Trophoblast cell (in vitro differentiated cells and primary cell): Measurements from ENCODE around the gene FBXO39.

Source experiments
- DNase-seq, 2 donors: peaks; one replicate each; pipeline ENCODE4 v3.0.0-alpha.2; 2016
- H2AFZ ChIP-seq: 2 replicates; pipeline ENCODE4 v1.6.1; 2013; ENCODE audit warnings: low read length, moderate library complexity, mild to moderate bottlenecking; ENCODE audit not compliant: insufficient read depth, poor library complexity
- H2AK5ac ChIP-seq: 2 replicates; pipeline ENCODE4 v1.6.1; 2013; ENCODE audit warnings: mild to moderate bottlenecking, low read length
- H2BK120ac ChIP-seq: 2 replicates; pipeline ENCODE4 v1.6.1; 2013; ENCODE audit warnings: low read length, mild to moderate bottlenecking, moderate library complexity; ENCODE audit not compliant: insufficient read depth, poor library complexity
- H2BK12ac ChIP-seq: 2 replicates; pipeline ENCODE4 v1.6.1; 2013; ENCODE audit warnings: mild to moderate bottlenecking, low read length, moderate library complexity
- H2BK5ac ChIP-seq: 2 replicates; pipeline ENCODE4 v1.6.1; 2013; ENCODE audit warnings: low read length, low read depth, moderate library complexity, mild to moderate bottlenecking; ENCODE audit not compliant: poor library complexity
- H3K14ac ChIP-seq: 2 replicates; pipeline ENCODE4 v1.6.1; 2013; ENCODE audit warnings: mild to moderate bottlenecking, low read length
- H3K18ac ChIP-seq: 2 replicates; pipeline ENCODE4 v1.6.1; 2013; ENCODE audit warnings: mild to moderate bottlenecking, low read length
- H3K23ac ChIP-seq: 2 replicates; pipeline ENCODE4 v1.6.1; 2013; ENCODE audit warnings: low read length
- H3K27ac ChIP-seq: 2 replicates; pipeline ENCODE4 v1.5.1; 2013; ENCODE audit warnings: low read depth, mild to moderate bottlenecking, inconsistent platforms, low read length, moderate library complexity
- H3K27me3 ChIP-seq: 2 replicates; pipeline ENCODE4 v1.6.1; 2013; ENCODE audit warnings: inconsistent platforms, mild to moderate bottlenecking, low read length, moderate library complexity; ENCODE audit not compliant: insufficient read depth
- H3K36me3 ChIP-seq, 2 experiments: 1 replicate in 1 of 2; 2 replicates in 1 of 2; pipeline ENCODE4 v1.6.1; 2013; ENCODE audit warnings: low read length in 2 of 2, mild to moderate bottlenecking in 2 of 2, moderate library complexity in 1 of 2; ENCODE audit not compliant: insufficient read depth in 2 of 2, control insufficient read depth in 1 of 2
- H3K4ac ChIP-seq: 2 replicates; pipeline ENCODE4 v1.6.1; 2013; ENCODE audit warnings: low read depth, mild to moderate bottlenecking, low read length, moderate library complexity
- H3K4me1 ChIP-seq, 2 experiments: 1 replicate in 1 of 2; 2 replicates in 1 of 2; pipeline ENCODE4 v1.6.1; 2013; ENCODE audit warnings: low read length in 2 of 2, mild to moderate bottlenecking in 2 of 2, moderate library complexity in 1 of 2; ENCODE audit not compliant: insufficient read depth in 2 of 2, control insufficient read depth in 1 of 2
- H3K4me2 ChIP-seq: 2 replicates; pipeline ENCODE4 v1.6.1; 2013; ENCODE audit warnings: inconsistent platforms, mild to moderate bottlenecking, low read length, moderate library complexity
- H3K4me3 ChIP-seq: 2 replicates; pipeline ENCODE4 v1.5.1; 2013; ENCODE audit warnings: mild to moderate bottlenecking, low read depth, low read length, inconsistent platforms
- H3K79me1 ChIP-seq: one replicate; pipeline ENCODE4 v1.6.1; 2013; ENCODE audit warnings: low read length
- H3K79me2 ChIP-seq: 2 replicates; pipeline ENCODE4 v1.6.1; 2013; ENCODE audit warnings: low read length, mild to moderate bottlenecking; ENCODE audit not compliant: control insufficient read depth, insufficient read depth, poor library complexity
- H3K9ac ChIP-seq: 2 replicates; pipeline ENCODE4 v1.6.1; 2013; ENCODE audit warnings: mild to moderate bottlenecking, low read length
- H3K9me3 ChIP-seq: 2 replicates; pipeline ENCODE4 v1.6.1; 2013; ENCODE audit warnings: low read depth, mild to moderate bottlenecking, control low read depth, inconsistent platforms, low read length; ENCODE audit not compliant: insufficient read depth
- H4K12ac ChIP-seq: 2 replicates; pipeline ENCODE4 v1.6.1; 2013; ENCODE audit warnings: low read depth, mild to moderate bottlenecking, low read length, moderate library complexity
- H4K8ac ChIP-seq: 2 replicates; pipeline ENCODE4 v1.6.1; 2013; ENCODE audit warnings: low read depth, mild to moderate bottlenecking, low read length, moderate library complexity
- H4K91ac ChIP-seq: one replicate; pipeline ENCODE4 v1.6.1; 2013; ENCODE audit warnings: low read depth, mild to moderate bottlenecking, low read length, moderate library complexity
- WGBS: extraction: QIAGEN DNeasy Blood & Tissue Kit; methylation state at CpG from one replicate; pipeline ENCODE4 v1.1.7; 2013; ENCODE audit warnings: missing lambda C conversion rate; ENCODE audit not compliant: insufficient read length, insufficient coverage; ENCODE audit errors: extremely low coverage; 5-methylcytosine and 5-hydroxymethylcytosine counted together

Gene FBXO39

GRCh38 chr17:6779411-6779810, 3.4 kb downstream of the FBXO39 start:
- no peak overlapping the region for H3K14ac ChIP-seq
- H3K4me3 ChIP-seq, result no peak overlapping the region
- no peak overlapping the region for H4K91ac ChIP-seq
- no peak overlapping the region for H3K4ac ChIP-seq
- H2AFZ ChIP-seq, result no peak overlapping the region
- H3K4me2 ChIP-seq, result no peak overlapping the region
- H3K27ac ChIP-seq, result no peak overlapping the region
- H3K79me2 ChIP-seq, result no peaks in the 10 kb centered on the region
- no CpG with 5 or more reads among the region's 2 CpGs for WGBS
- H2BK12ac ChIP-seq, result no peak overlapping the region
- H3K27me3 ChIP-seq, result peaks cover 15% of the 10 kb centered on the region
- peaks cover 0 to 5% of the 10 kb centered on the region in 2 experiments for H3K4me1 ChIP-seq
- H3K18ac ChIP-seq, result no peak overlapping the region
- no peak for DNase-seq
- no peak overlapping the region for H4K12ac ChIP-seq
- H3K9me3 ChIP-seq, result peaks cover 10% of the 10 kb centered on the region
- no peak overlapping the region for H4K8ac ChIP-seq
- H3K23ac ChIP-seq, result no peak overlapping the region
- H2BK120ac ChIP-seq, result no peak overlapping the region
- no peak overlapping the region for H3K9ac ChIP-seq
- no peaks in the 10 kb centered on the region for H3K36me3 ChIP-seq
- no peaks in the 10 kb centered on the region for H3K79me1 ChIP-seq
- no peak overlapping the region for H2BK5ac ChIP-seq
- no peak overlapping the region for H2AK5ac ChIP-seq

GRCh38 chr17:6780001-6780400, 4.0 kb downstream of the FBXO39 start:
- H3K79me1 ChIP-seq, result no peaks in the 10 kb centered on the region
- no peak overlapping the region for H2AK5ac ChIP-seq
- H3K4me1 ChIP-seq, result peaks cover 0 to 5% of the 10 kb centered on the region in 2 experiments
- no peak overlapping the region for H3K4ac ChIP-seq
- H3K79me2 ChIP-seq, result no peaks in the 10 kb centered on the region
- H4K8ac ChIP-seq, result no peak overlapping the region
- H3K14ac ChIP-seq, result no peak overlapping the region
- peak; percentile 88 to 91 for DNase-seq
- no peak overlapping the region for H3K27ac ChIP-seq
- no CpG with 5 or more reads among the region's 8 CpGs for WGBS
- no peak overlapping the region for H3K4me3 ChIP-seq
- H2BK5ac ChIP-seq, result no peak overlapping the region
- no peak overlapping the region for H3K23ac ChIP-seq
- no peak overlapping the region for H3K18ac ChIP-seq
- H2BK120ac ChIP-seq, result no peak overlapping the region
- no peak overlapping the region for H2AFZ ChIP-seq
- no peak overlapping the region for H3K9ac ChIP-seq
- no peak overlapping the region for H4K12ac ChIP-seq
- no peaks in the 10 kb centered on the region for H3K36me3 ChIP-seq
- H2BK12ac ChIP-seq, result no peak overlapping the region
- no peak overlapping the region for H4K91ac ChIP-seq
- H3K27me3 ChIP-seq, result peaks cover 15% of the 10 kb centered on the region
- no peak overlapping the region for H3K4me2 ChIP-seq
- H3K9me3 ChIP-seq, result peaks cover 10% of the 10 kb centered on the region

GRCh38 chr17:6780886-6781285, 4.9 kb downstream of the FBXO39 start:
- Histone ChIP-seq H4K91ac (no peak overlapping the region), H3K27me3 (peaks cover 9% of the 10 kb centered on the region), H2AK5ac (no peak overlapping the region), H3K27ac (no peak overlapping the region), H2BK12ac (no peak overlapping the region), H3K9me3 (peaks cover 9% of the 10 kb centered on the region), H3K36me3 (no peaks in the 10 kb centered on the region), H3K4me1 (peaks cover 0 to 4% of the 10 kb centered on the region in 2 experiments), H3K14ac (no peak overlapping the region), H4K12ac (no peak overlapping the region), H2BK5ac (no peak overlapping the region), H2BK120ac (no peak overlapping the region), H3K4me2 (no peak overlapping the region), H3K23ac (no peak overlapping the region), H3K18ac (no peak overlapping the region), H3K79me1 (no peaks in the 10 kb centered on the region), H4K8ac (no peak overlapping the region), H3K4me3 (no peak overlapping the region), H3K79me2 (no peaks in the 10 kb centered on the region), H2AFZ (no peak overlapping the region), H3K4ac (no peak overlapping the region), H3K9ac (no peak overlapping the region)
- no CpG with 5 or more reads among the region's 3 CpGs for WGBS
- no peak for DNase-seq

GRCh38 chr17:6782244-6782643, 6.2 kb downstream of the FBXO39 start:
- H3K14ac ChIP-seq, result no peak overlapping the region
- H3K18ac ChIP-seq, result no peak overlapping the region
- no peak overlapping the region for H3K4ac ChIP-seq
- H2BK5ac ChIP-seq, result no peak overlapping the region
- H2BK12ac ChIP-seq, result no peak overlapping the region
- H3K9ac ChIP-seq, result no peak overlapping the region
- H4K8ac ChIP-seq, result no peak overlapping the region
- H3K27ac ChIP-seq, result no peak overlapping the region
- no peak overlapping the region for H3K4me2 ChIP-seq
- no peaks in the 10 kb centered on the region for H3K36me3 ChIP-seq
- H3K79me2 ChIP-seq, result no peaks in the 10 kb centered on the region
- no peaks in the 10 kb centered on the region for H3K79me1 ChIP-seq
- peaks cover 4% of the 10 kb centered on the region for H3K9me3 ChIP-seq
- WGBS, result no CpG with 5 or more reads among the region's 4 CpGs
- no peak overlapping the region for H4K91ac ChIP-seq
- no peak overlapping the region for H2BK120ac ChIP-seq
- H2AFZ ChIP-seq, result no peak overlapping the region
- no peak overlapping the region for H3K23ac ChIP-seq
- H3K4me3 ChIP-seq, result no peak overlapping the region
- H3K4me1 ChIP-seq, result peaks cover 0 to 3% of the 10 kb centered on the region in 2 experiments
- H4K12ac ChIP-seq, result no peak overlapping the region
- no peaks in the 10 kb centered on the region for H3K27me3 ChIP-seq
- H2AK5ac ChIP-seq, result no peak overlapping the region
- DNase-seq, result no peak
